ENCODE results near the gene FGD3.

The FGD3 gene

DNA sequence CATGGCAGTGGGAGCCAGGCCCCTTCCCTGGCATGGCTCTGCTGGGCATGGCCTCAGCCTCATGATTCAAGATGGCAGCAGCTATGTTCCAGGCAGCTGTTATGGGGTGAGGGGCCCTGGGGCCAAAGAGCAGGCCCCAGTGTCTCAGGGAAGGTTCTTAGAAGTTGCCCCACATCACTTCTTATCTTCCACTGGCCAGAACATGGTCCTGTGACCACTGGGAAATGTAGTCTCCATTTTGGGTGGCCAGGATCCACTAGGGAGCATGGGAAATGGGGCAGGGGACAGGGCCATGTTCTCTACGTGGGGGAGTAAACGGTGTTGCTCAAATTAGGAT is 129.4 kb downstream of the FGD3 start:
- no peak for DNase-seq (ENCODE audit: low spot score)

DNA sequence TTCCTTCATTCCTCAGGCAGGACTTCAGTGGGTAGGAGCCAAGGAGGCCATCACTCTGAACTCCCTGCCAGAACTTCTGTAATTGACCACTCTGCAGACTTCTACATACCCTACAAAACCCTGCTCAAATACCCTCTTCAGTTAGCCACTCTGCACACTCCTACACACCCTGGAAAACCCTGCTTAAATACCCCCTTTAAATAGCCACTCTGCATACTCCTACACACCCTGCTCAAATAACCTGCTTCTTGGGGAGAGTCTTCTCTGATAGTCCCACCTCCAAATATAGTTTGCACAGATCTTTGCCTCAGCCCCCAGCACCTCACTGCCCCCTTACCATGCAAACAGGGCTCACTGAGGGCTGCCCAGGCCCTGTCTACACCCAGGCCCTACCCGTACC is 130.0 kb downstream of the FGD3 start:
- in situ Hi-C loops (cut with MboI; ENCODE audit: low sequenced_read_pairs, unreplicated experiment) = no loop called here
- no peak for TF ChIP-seq CTCF (IDR thresholded peaks at IDR 0.05; ENCODE audit: borderline replicate concordance, control extremely low read depth, extremely low read depth, insufficient read depth, missing control alignments)
- peak; percentile 58 for DNase-seq (ENCODE audit: low spot score)

More for the DNA sequence above, 129.4 kb downstream of the FGD3 start:
- no peak for TF ChIP-seq CTCF (IDR thresholded peaks at IDR 0.05; ENCODE audit: borderline replicate concordance, control extremely low read depth, extremely low read depth, insufficient read depth, missing control alignments)
- in situ Hi-C loops (cut with MboI; ENCODE audit: low sequenced_read_pairs, unreplicated experiment) = no loop called here

DNA sequence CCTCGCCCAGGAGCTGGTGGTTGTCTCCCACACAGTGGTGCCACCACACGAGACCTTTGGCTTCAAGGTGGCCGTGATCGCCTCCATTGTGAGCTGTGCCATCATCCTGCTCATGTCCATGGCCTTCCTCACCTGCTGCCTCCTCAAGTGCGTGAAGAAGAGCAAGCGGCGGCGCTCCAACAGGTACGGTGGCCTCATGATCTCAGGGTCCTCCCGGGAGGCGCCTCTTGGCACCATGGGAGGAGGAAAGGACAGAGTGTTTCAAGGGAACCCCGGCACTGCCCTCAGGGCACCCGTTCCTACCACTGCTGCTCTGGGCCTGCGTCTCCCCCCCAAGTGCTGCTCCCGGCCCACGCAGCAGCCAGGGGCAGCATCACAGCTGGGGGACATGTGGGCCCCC is 130.5 kb downstream of the FGD3 start:
- in situ Hi-C loops (cut with MboI; ENCODE audit: low sequenced_read_pairs, unreplicated experiment) = no loop called here
- DNase-seq (ENCODE audit: low spot score) = no peak
- TF ChIP-seq CTCF (IDR thresholded peaks at IDR 0.05; ENCODE audit: borderline replicate concordance, control extremely low read depth, extremely low read depth, insufficient read depth, missing control alignments) = no peak

- no peak for TF ChIP-seq CTCF (IDR thresholded peaks at IDR 0.05; ENCODE audit: borderline replicate concordance, control extremely low read depth, extremely low read depth, insufficient read depth, missing control alignments)
- DNase-seq (ENCODE audit: low spot score) = no peak
- in situ Hi-C loops (cut with MboI; ENCODE audit: low sequenced_read_pairs, unreplicated experiment) = no loop called here
These were observed 132.0 kb downstream of the FGD3 start for GRCh38 chr9:93079371-93079770.

DNA sequence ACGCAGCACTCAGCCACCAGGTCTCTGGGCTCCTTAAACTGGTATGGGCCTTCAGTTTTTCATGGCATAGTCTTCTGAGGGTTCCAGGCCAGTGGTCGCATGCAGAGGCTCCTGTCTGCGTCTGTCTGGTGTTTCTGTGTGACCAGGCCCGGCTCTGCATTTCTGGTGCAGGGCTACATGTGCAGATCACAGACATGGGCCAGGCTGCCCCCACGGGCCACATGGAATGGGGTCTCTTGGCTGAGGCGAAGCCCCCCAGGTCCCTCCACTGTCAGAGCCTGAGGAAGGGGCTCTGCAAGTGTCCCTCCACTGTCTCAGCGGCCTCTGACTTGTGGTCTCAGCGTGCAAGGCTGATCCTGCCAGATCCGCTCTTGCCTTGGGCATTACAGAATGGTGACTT is 133.1 kb downstream of the FGD3 start:
- DNase-seq (ENCODE audit: low spot score) = no peak
- TF ChIP-seq CTCF (IDR thresholded peaks at IDR 0.05; ENCODE audit: borderline replicate concordance, control extremely low read depth, extremely low read depth, insufficient read depth, missing control alignments) = no peak

GRCh38 chr9:93081081-93081529 is 133.8 kb downstream of the FGD3 start:
- in situ Hi-C loops (cut with MboI; ENCODE audit: low sequenced_read_pairs, unreplicated experiment) = no loop called here
- TF ChIP-seq CTCF (IDR thresholded peaks at IDR 0.05; ENCODE audit: borderline replicate concordance, control extremely low read depth, extremely low read depth, insufficient read depth, missing control alignments) = no peak

More for the DNA sequence above, 133.1 kb downstream of the FGD3 start:
- in situ Hi-C loops (cut with MboI; ENCODE audit: low sequenced_read_pairs, unreplicated experiment) = no loop called here

DNA sequence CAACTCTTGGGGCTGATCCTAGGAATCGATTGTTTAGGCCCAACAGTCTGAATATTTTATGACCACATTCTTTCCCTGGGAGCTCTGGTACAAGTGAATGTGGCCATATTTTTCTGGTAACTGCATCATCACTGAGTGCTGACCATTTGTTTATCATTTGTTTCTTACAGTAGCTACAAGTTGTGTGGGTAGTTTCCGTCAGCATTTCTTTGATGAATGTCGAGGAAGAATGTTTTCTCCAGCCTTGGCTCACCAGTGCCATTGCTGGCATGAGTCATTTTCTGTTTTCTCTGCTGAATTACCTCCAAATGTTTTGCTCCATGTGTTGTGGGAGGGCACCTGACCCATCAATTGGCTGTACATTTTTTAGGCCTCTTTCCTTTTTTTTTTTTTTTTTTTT is 134.6 kb downstream of the FGD3 start:
- DNase-seq (ENCODE audit: low spot score) = no peak
- in situ Hi-C loops (cut with MboI; ENCODE audit: low sequenced_read_pairs, unreplicated experiment) = no loop called here
- no peak for TF ChIP-seq CTCF (IDR thresholded peaks at IDR 0.05; ENCODE audit: borderline replicate concordance, control extremely low read depth, extremely low read depth, insufficient read depth, missing control alignments)

More at GRCh38 chr9:93081081-93081529, 133.8 kb downstream of the FGD3 start:
- no peak for DNase-seq (ENCODE audit: low spot score)

Measured in GM13976 (cell line).